GM18870 (cell line): ENCODE measurements around the gene WDR1.

Source experiments
- ATAC-seq: cut with Tn5 transposase; IDR thresholded peaks from one replicate; pipeline ENCODE4 v1.9.1; 2021; ENCODE audit warnings: moderate library complexity; ENCODE audit not compliant: unreplicated experiment

Gene WDR1

DNA sequence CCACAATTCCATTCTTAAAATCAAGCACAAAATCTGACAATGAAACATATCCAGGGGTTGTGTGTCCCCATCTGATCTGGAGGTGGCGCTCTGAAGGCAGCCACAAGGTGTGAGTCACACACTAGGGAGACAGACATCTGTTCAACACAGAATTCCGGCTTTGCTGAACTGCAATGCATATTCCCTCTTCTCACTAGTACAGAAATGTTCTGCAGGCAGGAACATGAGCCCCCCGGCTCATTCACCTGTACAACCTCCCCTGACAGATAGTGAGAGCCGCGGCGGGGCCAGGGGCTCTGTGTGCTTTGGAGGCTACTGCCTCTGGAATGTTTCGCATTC, 41.9 kb downstream of the WDR1 start:
- ATAC-seq, result no peak

DNA sequence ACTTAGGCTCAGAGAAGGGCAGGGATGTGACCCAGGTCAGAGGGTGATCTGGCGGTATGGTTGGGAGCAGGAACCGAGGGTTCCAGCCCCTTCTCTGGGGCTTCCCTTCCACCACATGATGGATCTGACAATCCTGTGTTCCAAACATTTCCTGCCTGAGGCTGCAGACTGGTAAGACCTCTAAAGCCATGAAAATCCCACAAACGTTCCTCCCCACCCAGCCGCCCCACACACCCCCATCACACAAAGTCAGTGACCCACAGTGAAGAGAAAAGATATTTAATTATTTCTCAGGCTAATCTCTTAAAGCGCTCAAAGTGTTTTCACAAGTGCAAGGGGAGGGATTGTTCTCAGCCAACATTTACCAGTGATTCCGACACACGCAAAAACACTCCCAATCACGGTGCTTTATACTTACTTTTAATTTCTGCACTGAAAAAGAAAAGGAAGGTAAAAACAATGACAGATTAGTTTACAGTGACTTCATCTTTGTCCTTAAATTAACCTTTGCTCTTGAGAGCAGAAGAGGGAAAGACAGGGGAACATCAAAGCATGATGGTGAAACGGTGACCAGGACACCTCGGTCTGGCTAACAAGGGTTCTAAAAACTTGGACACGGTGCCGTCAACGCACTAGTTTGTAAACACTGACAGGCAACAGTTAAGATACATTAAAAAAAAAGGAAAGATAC, 42.4 kb downstream of the WDR1 start:
- no peak for ATAC-seq

DNA sequence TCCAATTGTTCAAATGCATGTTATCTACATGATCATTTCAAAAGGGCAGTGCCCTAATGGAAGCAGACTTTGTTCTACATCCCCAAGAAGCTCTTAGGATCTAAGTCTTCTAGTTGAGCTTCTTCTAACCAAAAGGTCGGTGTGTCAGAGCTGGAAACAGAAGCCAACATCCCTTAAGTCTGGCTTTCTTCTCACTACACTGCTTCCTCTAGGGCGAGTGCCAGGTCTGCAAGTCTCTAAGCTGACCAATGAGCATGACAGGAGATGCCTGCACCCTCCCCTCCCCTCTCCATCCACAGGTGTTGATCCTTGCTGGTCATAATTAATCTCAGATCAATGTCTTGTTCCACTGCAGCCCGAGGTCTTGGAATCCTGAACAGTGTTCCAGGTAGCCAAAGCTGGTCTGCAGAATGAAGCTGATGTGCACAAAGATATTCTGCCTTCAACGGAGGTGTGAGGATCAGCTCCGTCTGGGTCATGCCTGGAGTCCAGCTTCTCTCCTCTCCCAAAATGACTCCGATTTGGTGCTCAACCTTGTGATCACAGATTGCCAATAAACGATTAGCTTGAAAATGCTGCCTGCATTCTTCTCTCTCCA, 44.1 kb downstream of the WDR1 start:
- ATAC-seq, result no peak

DNA sequence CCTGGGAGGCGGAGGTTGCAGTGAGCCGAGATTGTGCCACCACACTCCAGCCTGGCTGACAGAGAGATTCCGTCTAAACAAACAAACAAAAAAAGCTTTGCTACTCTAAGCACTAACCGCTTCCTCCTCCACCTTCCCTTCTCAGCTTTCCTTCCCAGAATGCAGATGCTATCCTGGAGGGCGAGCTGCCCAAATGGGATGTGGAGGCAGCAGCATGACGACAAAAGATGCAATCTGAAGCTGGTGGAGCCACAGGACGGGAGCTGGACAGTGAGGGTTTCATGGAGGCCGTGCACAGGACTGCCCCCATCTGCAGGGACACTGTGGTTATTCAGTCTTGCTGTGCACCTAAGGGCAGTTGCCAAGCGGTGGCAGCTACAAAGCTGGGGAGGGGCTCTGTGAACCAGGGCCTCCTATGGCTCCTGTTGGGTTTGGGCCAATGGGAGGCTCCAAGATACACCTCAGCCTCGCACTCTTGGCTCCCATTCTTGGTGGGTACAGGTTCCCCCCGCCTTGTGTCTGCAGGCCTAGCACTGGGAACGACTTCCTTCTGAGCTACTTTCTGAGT, 47.4 kb downstream of the WDR1 start:
- ATAC-seq, result no peak

DNA sequence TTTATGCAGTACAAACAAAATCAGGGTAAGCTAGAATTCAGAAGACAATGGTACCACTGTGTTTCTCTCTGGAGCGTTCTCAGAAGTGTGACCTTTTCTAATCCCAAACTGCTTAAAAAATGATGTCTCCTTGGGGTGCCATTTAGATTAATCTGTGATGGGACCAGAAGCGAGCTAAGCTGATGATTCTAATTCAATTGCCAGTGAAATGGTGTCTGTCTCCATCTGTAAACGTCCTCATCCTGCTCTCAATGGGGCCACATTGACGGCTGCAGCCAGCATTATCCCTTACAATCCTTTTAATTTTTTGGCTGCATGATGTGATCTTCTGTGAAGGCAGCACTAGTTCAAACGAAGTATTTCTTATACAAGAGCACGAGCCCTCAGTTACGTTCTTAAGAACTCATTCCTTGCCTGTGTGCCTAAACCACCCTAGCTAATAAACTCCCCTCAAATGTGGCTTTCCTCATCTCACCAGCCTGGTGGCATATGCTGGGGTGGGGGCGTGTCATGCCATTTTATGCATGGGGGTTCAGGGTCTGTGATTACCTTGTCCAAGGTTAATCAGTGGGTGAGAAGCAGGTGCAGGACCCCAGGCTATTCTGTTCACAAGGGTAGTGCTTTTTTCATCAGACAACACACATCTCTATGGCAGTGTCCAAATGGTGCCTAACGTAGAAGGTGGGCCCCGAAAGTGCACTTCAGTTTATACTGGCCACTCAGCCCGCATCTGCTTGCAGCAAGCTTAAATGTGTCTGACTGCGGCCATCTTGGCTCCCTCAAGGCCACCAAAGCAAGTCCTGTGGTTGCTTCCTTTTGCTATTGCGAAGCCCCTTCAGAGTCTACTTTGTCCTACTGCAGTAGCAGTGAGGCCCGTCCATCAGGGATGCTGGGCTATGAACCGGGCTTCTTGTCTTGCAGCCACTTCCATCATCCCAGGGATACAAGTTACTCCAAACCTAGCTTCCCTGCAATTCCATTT, 49.6 kb downstream of the WDR1 start:
- ATAC-seq, result no peak

DNA sequence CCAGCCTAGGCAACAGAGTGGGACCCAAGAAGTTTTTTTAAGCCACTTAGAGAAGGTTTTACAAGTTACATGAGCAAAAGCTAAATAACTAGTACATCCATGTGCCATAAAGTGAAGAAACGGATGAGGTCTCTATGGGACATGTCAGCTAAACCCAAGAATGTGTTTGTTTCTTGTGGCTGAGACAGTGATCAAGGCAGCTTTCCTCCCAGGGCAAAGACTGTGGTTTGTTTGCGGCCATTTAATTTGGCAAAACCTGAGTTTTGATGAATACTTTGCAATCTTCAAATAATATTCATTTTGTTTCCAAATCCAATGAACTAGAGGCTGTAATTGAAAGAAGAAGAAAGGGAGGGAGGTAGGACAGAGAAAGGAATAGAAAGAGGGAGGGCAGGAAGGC, 50.4 kb downstream of the WDR1 start:
- ATAC-seq, result no peak

DNA sequence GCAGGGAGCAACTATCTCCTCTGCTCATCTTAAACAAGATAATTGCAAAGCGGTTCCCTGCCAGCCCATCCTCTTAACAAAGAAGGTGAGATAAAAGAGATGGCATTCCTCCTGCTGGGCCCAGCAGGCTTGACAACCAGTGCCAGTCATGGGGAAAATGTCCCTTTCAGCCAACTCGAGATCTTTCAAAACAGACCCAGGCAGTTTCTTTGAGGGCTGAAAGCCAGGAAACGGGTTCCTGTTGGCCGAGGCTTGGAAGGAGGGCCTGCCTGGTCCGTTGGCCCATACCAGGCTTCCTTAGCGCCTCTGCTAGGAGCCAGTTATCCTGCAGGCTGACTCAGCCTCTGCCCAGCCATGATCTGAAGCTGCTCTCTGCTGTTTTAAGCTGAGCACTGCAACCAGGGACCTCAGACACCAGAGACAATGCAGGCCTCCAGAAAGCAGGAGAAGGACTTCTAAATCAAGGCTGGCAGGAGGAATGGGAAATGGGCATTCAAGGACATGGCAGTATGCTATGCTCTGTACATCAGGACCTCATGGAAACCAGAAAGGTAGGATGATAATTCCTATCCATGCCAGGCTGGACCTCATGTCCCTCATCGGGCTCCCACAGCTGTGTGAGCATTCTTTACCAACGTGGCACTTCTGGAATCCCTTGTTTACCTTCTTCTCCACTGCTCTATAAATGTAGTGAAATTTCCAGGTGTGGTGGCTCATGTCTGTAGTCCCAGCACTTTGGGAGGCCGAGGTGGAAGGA, 52.9 kb downstream of the WDR1 start:
- no peak for ATAC-seq

DNA sequence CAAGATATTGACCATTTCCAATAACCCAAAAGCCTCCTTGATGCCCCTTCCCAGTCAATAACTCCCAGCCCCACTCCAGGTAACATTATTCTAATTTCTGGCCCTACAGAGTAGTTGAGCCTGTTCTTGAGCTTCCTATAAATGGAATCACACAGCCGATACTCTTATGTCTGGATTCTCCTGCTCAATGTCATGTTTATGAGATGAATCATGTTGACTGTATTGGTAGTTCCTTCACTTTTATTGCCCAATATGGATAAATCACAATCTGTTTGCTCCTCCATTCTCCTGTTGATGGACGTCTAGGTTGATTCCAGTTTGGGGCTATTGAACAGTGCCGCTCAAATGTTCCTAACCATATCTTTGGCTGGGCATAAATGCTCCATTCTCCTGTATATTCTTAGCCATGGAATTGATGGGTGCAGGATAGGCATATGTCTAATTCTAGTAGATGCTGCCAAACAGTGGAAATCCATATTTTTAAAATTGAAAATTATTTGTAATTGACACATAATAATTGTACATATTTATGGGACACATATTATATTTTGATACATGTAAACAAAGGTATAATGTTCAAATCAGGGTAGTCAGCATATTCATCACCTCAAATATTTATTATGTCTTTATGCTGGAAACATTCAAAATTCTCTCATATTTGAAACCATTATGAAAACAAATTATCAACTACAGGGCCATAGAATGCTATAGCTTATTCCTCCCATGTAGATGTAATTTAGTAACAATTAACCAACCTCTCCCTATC, 54.8 kb downstream of the WDR1 start:
- ATAC-seq, result no peak

DNA sequence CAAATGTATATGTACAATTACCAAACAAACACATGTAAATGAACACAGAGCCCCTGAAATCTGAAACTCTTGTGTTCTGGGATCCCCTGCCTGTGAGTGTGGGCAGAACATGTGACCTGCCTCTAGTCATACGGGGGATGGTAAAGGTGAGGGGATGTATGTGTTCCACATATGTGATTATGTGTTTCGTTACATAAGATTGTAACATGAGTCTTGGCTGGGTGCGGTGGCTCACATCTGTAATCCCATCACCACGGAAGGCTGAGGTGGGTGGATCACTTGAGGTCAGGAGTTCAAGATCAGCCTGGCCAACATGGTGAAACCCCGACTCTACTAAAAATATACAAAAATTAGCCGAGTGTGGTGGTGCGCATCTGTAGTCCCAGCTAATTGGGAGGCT, 58.2 kb downstream of the WDR1 start:
- ATAC-seq, result no peak

DNA sequence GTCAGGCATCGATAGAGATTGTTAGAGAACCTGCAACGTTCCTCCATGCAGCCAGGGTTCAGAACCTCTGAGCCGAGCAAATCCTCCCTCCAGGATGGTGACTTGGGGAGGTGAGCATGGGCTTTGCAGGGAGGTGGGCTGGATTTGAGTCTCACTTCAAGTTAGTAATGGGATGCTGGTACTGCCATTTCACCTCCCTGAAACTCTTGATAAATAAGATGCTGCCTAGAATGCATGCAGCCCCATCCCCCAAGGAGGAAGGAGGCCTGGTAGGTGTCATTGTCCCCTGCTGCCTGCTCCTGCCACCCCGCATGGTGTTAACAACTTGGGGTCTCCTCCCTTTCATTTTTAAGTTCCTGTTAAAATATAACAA, 59.6 kb downstream of the WDR1 start:
- no peak for ATAC-seq

DNA sequence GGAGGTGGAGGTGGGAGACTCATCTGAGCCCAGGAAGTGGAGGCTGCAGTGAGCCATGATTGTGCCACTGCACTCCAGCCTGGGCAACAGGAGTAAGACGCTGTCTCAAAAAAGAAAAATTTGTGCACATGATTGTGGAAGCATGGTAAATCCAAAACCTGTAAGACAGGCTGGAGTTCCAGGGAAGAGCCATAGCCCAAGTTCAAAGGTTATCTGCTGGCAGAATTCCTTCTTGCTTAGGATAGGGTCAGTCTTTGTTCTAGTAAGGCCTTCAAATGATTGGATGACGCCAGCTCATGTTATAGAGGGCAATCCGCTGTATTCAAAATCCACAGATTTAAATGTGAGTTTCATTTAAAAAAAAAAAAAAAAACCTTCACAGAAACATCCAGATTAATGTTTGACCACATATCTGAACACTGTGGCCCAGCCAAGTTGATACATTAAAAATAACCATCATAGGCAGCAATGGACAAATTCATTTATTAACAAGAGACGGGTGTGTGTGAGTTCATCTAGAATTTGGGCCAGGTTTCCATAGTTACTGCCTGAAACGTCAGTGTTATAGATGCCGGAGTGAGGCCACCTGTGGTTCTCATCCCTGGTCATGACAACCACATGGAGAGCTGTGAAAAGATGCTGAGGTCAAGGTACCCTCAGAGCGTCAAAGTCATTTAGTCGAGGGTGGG, 60.1 kb downstream of the WDR1 start:
- ATAC-seq, result no peak

DNA sequence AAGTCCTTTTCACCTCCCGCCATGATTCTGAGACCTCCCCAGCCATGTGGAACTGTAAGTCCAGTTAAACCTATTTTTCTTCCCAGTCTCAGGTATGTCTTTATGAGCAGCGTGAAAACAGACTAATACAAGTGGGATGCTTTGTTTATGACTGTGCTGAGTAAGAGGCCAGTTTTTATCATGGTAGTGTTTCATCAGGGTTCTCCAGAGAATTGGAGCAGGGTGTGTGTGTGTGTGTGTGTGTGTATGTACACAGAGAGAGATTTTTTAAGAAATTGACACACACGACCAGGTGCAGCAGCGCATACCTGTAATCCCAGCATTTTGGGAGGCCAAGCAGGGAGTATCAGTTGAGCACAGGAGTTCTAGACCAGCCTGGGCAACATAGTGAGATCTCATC, 60.7 kb downstream of the WDR1 start:
- no peak for ATAC-seq

DNA sequence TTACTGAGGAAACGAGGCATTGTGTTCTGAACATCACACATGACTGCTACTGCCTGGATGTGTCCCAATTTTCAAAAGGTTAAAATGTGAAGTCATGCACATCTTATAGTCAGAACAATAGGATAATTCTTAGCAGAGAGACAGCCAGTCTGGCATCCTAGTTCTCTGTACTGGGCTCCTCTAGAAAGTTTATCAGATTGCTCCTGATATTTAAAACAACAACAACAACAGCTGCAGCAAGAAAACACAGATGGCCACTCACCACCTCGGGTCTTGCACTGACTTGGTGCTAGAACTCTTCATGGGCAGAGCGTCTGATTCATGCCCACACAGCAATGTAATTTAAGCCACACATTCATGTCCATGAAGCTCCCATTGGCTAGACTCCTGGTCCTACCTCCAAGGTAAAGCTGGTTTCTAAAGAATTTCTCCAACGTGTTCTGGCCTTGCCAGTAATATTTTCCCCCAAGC, 62.0 kb downstream of the WDR1 start:
- ATAC-seq, result no peak

DNA sequence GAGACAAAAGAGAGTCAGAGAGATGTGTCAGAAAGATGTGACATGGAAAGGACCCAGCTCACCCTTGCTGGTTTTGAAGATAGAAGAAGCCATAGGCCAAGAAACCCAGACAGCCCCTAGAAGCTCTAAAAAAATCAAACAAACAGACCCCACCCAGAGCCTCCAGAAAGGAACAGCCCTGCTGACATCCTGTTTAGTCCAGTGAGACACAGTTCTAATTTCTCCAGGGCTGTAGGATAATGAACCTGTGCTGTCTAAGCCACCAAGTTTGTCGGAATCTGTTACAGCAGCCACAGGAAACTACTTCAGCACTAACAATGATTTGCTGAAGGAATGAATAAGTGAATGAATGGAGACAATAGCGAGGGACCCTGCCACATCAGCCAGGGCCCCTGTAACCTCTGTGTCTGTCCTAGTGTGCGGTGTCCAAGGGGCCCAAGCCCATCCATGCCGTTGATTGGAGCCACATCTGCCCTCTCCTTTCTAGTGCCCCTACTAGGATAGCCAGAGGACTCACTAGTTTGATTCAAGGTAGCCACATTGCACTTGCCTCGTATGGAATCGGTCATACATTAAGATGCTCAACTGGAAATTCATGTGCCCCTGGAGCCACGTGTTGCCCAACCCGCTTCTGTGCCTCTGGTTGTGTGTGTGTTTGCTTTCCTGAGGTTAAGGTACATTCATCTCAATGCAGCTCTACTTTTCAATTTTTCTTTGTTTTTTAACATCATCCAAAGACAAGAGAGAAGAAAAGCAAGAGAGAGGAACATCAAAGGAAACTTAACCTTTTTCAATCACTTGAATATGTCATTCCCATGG, 62.8 kb downstream of the WDR1 start:
- ATAC-seq, result no peak

DNA sequence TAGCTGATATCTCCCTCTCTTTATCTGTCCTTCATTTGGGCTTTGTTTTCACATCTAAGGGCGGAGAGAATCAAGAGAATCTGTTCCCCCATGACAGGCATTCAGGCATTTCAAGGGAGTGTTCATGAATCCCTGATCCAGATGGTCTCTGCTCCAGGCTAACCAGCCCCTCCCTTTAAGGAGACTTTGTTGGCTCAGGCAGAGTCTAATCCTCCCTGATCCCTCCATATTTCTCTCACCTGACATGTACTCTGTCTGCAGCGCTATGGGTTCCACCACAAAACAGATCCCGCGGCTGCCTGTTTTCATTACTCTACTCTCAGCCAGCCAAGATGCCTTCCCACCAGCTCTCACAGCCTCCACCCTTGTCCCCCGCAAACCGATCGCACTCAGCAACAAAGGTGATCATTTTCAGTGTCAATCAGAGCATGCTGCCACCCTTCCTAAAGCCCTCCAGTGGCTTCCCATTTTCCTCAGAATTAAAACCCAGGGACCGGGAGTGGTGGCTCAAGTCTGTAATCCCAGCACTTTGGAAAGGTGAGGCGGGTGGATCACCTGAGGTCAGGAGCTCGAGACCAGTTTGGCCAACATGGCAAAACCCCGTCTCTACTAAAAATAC, 65.0 kb downstream of the WDR1 start:
- ATAC-seq, result no peak

DNA sequence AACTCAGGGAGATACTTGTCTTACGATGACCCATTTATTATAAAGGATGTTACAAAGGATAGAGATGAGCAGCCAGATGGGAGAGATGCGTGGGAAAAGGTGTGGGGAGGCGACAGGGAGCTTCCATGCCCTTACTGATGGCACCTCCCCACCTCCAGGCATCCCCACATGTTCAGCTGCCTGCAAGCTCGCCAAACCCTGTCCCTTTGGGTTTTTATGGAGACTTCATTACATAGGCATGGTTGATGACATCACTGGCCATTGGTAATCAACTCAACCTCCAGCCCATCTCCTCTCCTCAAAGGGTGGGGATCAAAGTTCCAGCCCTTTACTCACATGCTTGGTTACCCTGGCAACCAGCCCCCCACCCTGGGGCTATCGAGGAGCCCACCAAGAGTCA, 65.9 kb downstream of the WDR1 start:
- ATAC-seq, result no peak

DNA sequence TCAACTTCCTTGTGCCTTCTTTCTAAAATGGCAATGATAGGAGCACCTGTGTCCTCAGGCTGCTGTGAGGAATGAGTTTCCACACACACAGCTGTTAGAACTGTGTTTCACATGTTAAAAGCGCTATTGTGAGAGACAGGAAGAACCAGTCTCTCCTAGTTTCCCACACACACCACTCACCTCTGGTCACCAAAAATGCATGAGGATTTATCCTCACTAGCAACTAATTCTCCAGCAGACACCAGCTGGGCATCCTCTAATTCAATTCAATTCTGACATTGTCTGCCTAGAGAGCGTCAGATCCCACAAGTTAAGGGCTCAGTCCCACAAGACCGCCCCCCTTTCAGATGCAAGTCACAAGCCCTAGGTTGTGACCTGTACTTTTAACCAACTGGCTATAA, 66.3 kb downstream of the WDR1 start:
- no peak for ATAC-seq

DNA sequence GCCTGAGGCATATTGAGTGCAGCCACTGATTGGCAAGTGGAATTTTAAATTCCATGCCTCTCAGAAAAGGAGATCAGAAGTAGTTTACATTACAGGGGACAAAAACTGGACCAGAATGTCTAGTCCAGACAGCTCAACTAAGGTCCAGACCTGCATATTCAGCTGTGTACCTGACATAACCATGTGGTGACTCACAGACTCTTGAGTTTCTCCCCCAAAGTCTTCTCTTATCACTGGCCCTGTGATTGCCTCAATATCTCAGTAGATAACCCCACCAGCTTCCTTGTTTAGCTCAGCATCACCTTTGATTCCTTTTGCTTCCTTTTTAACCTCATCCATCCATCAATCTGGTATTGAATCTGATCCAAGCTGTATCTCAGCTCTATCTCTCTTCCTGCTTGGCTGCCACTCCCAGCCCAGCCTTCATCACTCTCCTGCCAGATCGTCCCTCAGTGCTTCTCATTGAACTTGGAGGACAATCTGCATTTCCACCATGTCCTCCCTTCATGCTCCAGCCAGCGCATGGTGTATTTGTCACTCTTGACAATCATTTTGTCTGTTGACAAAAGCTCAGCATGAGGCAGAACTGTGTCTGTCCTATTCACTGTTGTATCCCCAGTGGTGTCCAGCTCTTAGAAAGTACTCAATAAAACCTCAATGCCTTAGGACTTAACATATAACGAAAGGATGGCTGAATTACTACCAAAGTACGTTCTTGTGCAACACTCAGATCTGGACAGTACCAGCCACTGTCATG, 67.5 kb downstream of the WDR1 start:
- ATAC-seq, result no peak
